Measurements from ENCODE around the gene RHBDD1. TPM values are rescaled to one million over a fixed set of nuclear protein-coding genes. Genes with fewer than 3 reads are reported as not detected.

RHBDD1 gene, protein sequence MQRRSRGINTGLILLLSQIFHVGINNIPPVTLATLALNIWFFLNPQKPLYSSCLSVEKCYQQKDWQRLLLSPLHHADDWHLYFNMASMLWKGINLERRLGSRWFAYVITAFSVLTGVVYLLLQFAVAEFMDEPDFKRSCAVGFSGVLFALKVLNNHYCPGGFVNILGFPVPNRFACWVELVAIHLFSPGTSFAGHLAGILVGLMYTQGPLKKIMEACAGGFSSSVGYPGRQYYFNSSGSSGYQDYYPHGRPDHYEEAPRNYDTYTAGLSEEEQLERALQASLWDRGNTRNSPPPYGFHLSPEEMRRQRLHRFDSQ
- 15.3 and 31.3 TPM in 2 replicates for total RNA-seq

DNA sequence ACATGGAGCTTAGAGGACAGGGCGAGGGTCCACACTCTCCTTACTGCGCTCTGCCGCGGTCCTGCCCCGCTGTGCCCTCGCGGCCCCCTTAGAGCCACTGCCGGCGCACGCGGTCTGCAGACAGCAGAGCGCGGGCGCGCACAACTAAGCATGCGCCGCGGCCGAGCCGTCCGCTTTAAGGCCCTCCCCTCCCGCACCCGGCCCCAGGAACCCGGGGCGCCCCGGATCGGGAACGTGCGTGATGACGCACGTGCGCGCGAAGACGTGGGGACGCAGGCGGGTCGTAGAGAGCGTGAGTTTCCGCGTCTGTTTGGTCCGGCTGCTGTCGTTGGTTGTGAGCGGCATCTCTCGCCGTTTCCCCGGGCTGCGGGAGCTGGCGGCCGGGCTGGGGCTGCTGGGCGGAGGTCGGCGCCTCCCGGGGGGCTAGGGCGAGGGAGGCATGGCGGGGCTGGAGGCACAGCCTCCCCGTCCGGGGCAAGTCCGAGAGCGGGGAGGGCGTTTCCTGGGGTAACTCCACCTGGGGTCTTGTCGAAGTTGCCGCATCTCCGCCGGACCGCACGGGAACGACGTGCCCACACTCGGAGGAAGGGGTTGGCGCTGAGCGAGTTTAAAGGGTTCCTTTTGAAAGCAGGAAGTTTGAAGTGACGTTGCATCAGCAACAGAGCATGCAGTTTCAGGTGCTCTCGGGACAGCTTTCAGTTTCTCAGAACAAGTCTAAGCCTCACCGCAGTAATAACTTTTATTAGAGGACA, at the start of gene RHBDD1:
Gene RHBDD1 (plus strand): TSS at position 259 of the 752 bp plus-strand sequence. CDS start 28,640 bp downstream, outside the sequence.
- DNase-seq (ENCODE audit: low read depth): peak; percentile 85

DNA sequence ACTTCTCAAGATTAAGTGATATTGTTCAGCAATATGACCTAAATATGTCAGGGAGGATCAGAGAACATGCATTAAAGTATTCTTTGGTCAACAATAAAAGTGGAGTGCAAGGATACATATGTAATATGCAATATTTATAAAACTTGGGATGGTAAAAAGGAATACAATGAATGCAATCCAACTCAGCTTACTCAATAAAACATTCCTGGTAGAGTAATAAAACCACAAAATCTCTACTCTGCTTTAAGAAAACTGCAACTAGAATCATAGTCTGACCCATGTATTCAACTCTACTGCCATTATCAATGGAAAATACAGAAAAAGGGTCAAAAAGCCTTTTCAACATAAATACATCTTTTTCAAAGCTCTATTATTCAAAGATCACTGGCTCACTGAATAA, 47.8 kb upstream of the RHBDD1 start:
- DNase-seq (ENCODE audit: low read depth): no peak

DNA sequence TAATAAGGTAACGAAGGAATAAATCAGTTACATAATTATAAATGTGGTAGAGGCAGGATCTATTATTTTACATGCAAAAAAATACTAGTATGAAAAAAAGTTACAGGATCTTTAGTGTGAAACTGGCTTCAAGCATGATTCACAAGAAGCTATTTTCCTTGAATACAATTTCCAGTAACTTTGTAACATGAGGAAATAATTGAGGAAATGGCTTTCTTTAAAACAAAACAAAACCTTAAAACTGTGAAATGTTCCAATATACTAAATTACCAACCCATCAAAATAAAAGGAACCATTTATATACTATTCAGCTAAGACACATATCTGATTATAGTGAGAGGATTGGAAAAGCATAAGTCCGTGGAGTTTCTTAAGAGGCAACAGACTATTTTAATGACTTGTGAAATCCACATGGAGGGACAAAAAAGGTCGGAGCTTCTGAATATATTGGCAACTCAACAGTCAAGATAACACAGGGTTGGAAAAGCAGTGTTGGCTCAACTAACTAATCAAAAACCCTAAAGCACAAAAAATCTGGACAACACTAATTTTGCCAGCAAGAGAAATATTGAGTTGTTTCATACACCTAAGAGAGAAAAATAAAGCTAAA, 46.9 kb upstream of the RHBDD1 start:
- no peak for DNase-seq (ENCODE audit: low read depth)

- DNase-seq (ENCODE audit: low read depth): no peak
Measured at GRCh38 chr2:226790011-226790410, 45.8 kb upstream of the RHBDD1 start.

- DNase-seq (ENCODE audit: low read depth): no peak
Measured at GRCh38 chr2:226790431-226790830, 45.4 kb upstream of the RHBDD1 start.

GRCh38 chr2:226791056-226791486, 44.8 kb upstream of the RHBDD1 start:
- DNase-seq (ENCODE audit: low read depth): no peak

- peak; percentile 64 for DNase-seq (ENCODE audit: low read depth)
Measured at GRCh38 chr2:226791487-226792081, 44.3 kb upstream of the RHBDD1 start.

- DNase-seq (ENCODE audit: low read depth): no peak
Measured at GRCh38 chr2:226792155-226792881, 43.5 kb upstream of the RHBDD1 start.

- no peak for DNase-seq (ENCODE audit: low read depth)
Measured at GRCh38 chr2:226793646-226794045, 42.2 kb upstream of the RHBDD1 start.

- no peak for DNase-seq (ENCODE audit: low read depth)
Measured at GRCh38 chr2:226794196-226794661, 41.6 kb upstream of the RHBDD1 start.

- peak; percentile 71 for DNase-seq (ENCODE audit: low read depth)
Measured at GRCh38 chr2:226794751-226795171, 41.1 kb upstream of the RHBDD1 start.

DNA sequence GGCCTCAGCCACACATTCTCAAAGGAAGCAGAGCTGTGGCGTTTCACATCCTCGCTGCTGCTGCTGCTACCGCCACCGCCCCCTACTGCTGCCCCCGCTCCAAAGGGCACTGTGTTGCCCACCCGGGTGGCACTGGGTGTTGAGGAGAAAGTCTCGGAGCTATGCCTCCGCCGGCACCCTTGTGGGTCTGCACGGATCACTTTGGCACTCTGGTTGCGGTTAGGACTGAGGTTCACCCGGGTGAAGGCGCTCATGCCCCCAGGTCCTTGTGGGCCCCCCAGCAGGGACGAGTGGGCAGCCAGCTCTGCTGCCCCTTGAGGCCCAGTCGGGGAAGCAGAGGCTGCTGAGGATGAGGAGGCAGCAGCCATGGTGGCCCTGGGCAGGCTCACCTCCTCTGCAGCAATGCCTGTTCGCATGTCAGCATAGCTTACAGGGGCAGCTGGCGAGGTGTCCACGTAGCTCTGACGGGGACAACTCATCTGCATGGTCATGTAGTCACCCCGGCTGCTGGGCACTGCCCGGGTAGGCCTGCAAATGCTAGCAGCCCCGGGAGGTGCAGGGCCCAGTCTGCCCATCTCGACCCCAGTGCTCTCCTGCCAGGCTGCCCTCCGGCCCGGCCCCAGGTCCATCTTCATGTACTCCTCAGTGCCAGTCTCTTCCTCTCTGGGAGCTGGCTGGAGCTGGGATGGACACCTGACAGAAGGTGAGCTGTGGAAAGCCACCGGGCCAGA, 40.4 kb upstream of the RHBDD1 start:
- DNase-seq (ENCODE audit: low read depth): no peak

- no peak for DNase-seq (ENCODE audit: low read depth)
Measured at GRCh38 chr2:226796012-226796839, 39.6 kb upstream of the RHBDD1 start.

- no peak for DNase-seq (ENCODE audit: low read depth)
Measured at GRCh38 chr2:226796840-226797288, 39.0 kb upstream of the RHBDD1 start.

- no peak for DNase-seq (ENCODE audit: low read depth)
Measured at GRCh38 chr2:226797289-226797988, 38.4 kb upstream of the RHBDD1 start.

GRCh38 chr2:226797989-226798421, 37.8 kb upstream of the RHBDD1 start:
- DNase-seq (ENCODE audit: low read depth): no peak

GRCh38 chr2:226798422-226799210, 37.2 kb upstream of the RHBDD1 start:
- peak; percentile 38 for DNase-seq (ENCODE audit: low read depth)
